Measurements from ENCODE around the gene BAZ2B.
"Not testable (repeated sequence)": the region's sequence is repeated elsewhere in the genome, so short reads cannot be mapped to it uniquely, and the experiment has no call there.

BAZ2B gene

DNA sequence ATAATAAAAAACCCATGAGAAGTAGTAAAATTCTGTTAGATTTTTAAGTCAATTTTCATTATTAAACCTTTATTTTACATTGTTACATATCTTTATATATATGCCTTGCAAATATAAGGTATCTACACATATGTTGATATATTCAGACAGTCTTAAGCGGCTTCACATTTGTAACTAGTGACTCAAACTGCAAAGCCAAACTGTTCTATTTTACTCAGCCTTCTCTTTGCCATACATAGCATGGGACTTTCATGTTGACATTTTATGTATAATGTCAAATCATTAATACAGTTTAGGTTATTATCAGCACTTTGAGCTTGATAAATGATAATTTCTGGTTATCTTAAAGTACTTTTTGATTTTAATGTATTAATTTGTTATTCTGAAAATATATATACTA, 204.9 kb downstream of the BAZ2B start:
- no peak for DNase-seq (ENCODE audit: low read depth in 2 of 2)

DNA sequence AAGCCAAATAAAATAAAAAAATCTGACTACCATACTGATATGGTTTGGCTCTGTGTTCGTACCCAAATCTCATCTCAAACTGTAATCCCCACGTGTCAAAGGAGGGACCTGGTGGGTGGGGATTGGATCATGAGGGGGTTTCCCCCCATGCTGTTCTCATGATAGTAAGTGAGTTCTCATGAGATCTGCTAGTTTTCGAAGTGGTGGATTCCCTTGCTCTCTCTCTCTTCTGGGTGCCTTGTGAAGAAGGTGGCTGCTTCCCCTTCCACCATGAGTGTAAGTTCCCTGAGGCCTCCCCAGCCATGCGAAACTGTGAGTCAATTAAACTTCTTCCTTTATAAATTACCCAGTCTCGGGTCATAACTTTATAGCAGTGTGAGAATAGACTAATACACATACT, 206.1 kb downstream of the BAZ2B start:
- DNase-seq (ENCODE audit: low read depth in 2 of 2): no peak

DNA sequence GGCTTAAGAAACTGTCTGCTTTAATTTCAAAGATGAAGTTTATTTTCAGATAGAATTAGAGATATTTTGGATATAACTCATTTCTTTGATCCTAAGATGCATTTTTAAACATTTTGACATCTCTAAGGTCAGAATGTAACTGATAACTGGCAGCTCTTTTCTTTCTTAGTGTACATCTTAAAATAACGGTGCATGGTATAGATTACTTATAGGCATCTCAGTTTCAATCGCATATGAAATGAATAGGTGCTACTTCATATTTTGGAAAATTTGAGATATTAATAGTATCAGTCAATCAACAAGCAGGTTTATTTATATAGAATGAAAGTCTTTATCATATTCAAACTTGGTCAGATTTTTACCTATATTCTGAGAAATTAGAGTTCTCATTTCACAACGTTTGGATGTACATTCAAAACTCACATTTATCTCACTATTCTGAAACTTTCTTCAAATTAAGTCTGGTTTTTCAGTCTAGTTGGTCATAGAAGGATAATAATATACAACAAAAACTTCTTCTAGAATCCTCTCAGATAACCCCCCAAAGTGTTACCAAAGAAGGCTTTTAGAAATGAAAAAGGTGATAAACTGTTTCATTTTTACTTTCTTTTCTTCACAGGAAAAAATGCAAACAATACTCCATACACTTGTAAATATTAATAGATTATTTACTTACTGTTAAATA, 207.1 kb downstream of the BAZ2B start:
- DNase-seq (ENCODE audit: low read depth in 2 of 2): no peak

DNA sequence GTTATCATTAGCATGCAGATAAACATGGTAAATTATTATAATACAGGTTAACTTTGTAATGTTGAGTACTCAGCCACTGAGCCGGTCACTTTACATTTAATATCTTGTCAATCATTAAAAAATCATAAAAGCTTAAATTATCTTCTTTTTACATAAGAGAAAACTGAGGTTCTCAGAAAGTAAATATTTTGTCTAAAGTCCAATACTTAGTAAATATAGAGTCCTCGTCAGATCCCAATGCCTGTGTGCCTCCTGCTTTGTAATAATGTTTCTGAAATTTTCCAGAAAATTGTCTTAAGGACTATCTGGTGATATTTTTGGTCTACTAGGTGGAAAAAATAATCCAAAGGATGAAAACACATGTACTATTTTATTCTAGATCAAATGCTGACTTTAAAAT, 213.6 kb downstream of the BAZ2B start:
- no peak for DNase-seq (ENCODE audit: low read depth in 2 of 2)

DNA sequence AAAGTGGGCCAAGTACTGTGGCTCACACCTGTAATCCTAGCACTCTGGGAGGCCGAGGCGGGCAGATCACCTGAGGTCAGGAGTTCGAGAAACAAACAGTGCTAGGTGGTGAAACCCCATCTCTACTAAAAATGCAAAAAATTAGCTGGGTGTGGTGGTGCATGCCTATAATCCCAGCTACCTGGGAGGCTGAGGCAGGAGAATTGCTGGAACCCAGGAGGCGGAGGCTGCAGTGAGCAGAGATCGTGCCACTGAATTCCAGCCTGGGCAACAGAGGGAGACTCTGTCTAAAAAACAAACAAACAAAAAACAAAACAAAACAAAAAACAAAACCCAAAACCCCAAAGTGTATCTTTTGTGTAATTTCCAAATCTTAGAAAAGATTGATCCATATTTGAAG, 214.2 kb downstream of the BAZ2B start:
- not testable (repeated sequence) for DNase-seq (ENCODE audit: low read depth in 2 of 2)

DNA sequence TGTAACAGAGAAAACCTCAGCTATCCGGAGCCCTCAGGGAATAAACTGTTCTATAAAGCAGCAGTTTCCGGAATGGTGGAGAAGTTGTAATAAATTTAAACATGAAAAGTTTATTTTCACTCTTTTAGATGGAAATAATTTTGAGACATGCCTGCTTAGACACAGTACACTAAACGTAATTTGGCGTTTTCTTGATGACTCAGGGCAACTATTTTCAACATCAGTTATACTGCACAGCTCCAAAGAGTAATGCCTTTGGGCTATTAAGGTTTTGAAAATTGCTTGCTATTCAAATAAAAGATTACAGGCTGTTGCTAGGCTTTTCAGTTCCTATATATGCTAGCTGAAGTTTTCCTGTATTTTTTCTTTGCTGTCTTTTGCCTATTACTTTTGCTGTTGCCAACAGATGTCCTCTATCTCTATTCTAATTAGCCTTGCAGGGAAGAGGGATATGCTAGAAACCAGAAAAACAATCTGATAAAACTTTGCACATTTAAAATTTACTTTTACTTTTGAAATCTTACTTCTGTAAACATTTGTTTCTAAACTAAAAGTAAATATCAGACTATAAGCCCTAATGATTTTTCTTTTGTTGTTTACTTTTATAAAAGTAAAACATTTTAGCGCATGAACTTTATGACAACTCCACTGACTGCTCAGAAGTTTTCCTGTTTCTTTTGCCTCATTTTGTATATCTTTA, 216.5 kb downstream of the BAZ2B start:
- no peak for DNase-seq (ENCODE audit: low read depth in 2 of 2)

DNA sequence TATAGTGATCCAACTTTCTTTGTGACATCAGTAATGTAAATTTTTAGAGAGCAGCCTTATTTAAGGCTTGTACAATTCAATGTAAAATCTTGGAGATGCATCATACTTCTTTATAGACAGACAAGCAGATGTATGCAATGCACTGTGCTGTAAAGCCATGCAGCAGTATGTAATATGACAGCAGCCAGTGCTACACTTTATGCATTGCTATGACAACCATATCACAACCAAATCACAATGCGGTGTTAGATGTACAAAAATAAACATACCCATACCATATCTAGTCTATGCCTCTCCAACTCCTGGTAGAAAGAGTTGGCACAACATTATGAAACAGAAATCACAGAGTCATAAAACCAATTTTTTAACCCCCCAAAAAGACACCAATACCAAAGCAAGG, 219.5 kb downstream of the BAZ2B start:
- no peak for DNase-seq (ENCODE audit: low read depth in 2 of 2)

DNA sequence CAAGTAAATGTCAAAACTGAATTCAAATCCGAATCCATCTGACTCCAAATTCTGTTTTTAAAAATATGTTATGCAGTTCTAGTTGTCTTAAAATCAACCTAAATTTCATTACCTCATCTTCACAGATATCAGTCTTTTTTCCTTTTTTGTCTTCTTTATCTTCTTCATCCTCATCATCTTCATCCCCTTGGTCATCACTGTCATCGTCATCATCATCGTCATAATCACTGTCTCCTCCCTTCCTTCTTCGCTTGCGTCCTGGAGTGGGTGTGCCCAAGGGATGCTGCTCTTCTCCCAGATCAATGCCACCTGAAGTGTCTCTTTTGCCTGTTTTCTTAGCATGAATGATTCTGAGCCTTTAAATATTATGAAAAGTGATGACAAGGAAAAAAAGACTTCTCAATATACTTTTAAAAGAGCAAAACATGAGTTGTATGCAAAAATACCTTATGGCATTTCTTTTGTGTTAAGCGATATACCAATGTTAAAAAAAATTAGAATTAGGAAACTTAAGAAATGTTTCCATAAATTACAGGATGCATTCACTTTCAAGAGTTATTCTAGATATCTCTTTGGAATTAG, 233.8 kb downstream of the BAZ2B start:
- no peak for DNase-seq (ENCODE audit: low read depth in 2 of 2)

DNA sequence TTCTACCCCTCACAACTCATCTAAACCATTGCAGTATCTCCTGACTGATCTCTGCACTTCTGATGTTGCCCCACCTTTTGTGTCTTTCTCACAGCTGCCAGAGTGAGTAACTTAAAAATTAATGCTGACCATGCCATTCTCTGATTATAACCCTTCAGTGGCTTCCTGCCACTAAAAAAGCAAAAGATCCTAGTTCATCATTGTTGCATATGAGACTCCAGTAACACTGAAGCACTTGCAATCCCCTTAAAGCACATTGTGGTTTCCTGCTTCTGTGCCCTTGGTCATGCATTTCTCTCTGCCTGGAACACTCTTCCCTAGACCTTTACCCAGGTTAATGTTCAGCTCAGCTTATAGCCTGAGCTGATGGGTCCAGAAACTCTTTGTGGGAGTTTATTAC, 234.8 kb downstream of the BAZ2B start:
- DNase-seq (ENCODE audit: low read depth in 2 of 2): no peak

DNA sequence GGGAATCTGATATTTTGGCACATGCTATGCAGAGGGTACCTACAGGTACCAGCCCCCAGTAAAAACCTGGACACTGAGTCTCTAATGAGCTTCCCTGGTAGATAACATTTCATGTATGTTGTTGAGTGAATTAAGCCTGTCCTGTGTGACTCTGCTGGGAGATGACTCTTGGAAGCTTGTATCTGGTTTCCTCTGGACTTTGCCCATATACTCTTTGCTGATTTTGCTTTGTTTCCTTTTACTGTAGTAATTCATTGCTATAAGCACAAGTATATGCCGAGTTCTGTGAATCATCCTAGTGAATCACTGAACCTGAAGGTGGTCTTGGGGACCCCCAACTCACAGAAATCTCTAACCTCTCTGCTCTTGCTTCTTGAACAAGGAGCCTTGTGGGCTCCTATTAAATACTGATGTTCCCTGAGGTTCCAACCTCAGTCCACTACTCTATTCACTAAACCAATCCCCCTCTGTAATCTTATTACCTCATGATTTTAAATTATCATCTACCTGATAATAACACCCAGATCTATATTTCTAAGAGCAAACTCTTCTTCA, 235.6 kb downstream of the BAZ2B start:
- DNase-seq (ENCODE audit: low read depth in 2 of 2): no peak

DNA sequence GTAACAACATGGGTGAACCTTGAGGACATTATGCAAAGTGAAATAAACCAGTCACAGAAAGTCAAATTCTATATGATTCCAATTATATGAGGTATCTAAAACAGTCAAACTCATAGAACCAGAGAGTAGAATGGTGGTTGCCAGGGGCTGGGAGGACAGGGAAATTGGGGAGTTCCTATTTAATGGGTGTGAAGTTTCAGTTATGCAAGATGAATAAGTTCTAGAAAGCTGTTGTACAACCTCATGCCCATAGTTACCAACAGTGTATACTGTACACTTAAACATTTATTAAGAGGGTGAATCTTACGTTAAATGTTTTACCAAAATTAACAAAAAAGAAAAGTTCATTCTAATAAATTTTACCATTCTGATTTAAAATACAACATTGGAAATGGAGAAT, 237.2 kb downstream of the BAZ2B start:
- no peak for DNase-seq (ENCODE audit: low read depth in 2 of 2)

DNA sequence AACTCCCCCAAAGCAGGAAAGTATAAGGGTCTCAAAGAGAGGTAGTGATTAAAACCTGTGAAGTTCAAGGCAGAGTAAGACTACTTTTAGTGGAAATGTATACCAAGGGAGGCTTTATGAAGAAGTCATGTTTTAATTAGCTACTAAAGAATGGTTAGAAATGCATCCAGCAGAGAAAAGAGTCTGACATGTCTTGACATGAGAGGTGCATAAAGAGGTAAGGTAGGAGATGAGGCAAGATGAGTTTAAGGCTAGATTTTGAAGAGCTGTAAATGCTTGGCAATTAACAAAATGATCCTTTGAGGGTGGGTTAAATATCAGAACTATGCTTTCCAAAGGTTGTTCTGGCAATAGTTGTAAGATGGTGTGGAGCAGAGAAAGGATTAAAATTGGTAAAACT, 241.1 kb downstream of the BAZ2B start:
- DNase-seq (ENCODE audit: low read depth in 2 of 2): no peak

DNA sequence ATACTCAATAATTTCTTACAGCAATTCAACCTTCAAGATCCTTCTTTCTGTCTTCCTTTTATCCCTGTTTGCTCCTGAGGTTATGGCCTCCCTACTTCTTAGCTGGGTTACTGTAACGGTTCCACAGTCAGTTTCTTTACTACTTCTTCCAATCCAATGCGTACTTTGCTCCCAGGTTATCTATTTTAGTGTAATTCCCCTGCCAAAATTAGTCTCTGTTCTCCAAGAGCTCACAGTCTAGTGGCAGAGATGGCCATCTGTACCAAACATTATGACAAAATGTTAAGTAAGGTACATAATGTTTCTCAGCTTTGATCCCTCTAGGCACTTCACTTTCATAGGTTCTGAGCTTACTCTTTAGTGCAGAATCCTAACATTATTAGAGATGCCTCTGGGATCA, 244.8 kb downstream of the BAZ2B start:
- DNase-seq (ENCODE audit: low read depth in 2 of 2): no peak

DNA sequence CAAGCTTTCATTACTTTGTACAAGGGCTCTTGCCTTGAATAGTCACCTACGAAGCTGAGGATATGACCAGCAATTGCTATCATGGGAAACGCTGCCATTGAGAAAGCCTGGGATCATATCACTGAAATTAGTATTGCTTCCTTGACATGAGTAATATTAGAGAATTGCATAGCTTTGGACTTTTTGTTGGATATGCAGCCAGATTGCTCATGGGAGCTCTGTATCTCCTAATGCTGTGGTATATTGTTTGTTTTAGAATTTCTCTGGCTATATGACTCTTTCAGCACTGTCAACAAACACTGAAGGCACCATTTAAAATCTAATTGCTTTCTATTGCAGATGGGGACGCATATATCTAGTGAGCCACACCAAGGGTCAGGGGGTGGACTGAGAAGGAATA, 249.8 kb downstream of the BAZ2B start:
- DNase-seq (ENCODE audit: low read depth in 2 of 2): no peak

DNA sequence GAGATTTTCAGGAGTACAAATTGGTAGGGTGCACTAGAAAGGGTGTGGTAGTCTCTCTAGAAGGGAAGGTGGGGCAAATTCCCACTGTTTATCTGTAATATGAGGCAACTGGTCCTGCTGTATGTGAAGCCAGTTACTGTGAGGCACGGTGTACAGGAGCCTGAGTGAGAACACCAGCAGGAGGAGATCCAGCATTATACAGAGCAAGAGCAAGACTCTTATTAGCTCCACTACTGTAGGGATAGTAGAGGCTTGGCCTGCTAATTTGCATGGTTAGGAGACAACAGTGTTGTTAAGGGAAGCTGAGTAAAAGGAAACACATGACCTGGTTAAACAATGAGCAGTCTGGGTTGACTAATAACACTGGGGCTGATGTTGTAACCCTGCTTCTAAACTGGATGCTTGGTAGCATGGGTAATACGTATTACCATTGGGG, 253.5 kb downstream of the BAZ2B start:
- no peak for DNase-seq (ENCODE audit: low read depth in 2 of 2)

DNA sequence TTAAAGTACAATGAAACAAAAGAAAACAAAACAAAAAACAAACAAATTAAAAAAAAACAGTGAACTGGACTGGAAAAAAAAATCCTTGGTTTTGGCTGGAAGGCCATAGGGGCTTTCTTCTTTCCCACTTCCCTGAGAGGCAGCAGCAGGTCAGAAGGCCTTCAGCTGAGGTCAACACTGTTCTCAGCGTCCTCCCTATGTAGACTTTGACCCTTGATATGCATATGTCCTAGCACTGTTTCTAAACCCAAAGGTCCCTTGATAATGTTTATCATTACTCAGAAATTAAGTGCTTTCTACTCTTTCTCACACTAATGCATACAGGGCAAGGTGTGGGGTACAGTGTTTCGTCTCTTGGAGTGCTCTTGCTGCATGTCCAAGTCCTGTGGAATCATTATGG, 254.3 kb downstream of the BAZ2B start:
- no peak for DNase-seq (ENCODE audit: low read depth in 2 of 2)

DNA sequence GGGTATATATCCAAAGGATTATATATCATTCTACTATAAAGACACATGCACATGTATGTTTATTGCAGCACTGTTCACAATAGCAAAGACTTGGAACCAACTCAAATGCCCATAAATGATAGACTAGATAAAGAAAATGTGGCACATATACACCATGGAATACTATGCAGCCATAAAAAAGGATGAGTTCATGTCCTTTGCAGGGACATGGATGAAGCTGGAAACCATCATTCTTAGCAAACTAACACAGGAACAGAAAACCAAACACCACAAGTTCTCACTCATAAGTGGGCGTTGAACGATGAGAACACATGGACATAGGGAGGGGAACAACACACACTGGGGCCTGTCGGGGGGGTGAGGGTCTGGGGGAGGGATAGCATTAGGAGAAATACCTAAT, 254.7 kb downstream of the BAZ2B start:
- DNase-seq (ENCODE audit: low read depth in 2 of 2): not testable (repeated sequence)

DNA sequence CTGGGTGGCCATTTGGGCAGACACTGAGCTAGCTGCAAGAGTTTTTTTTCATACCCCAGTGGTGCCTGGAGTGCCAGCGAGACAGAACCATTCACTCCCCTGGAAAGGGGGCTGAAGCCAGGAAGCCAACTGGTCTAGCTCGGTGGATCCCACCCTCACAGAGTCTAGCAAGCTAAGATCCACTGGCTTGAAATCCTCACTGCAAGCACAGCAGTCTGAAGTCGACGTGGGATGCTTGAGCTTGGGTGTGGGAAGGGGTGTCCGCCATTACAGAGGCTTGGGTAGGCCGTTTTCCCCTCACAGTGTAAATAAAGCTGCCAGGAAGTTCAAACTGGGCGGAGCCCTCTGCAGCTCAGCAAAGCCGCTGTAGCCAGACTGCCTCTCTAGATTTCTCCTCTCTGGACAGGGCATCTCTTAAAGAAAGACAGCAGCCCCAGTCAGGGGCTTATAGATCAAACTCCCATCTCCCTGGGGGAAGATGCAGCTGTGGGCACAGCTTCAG, 260.2 kb downstream of the BAZ2B start:
- no peak for DNase-seq (ENCODE audit: low read depth in 2 of 2)

DNA sequence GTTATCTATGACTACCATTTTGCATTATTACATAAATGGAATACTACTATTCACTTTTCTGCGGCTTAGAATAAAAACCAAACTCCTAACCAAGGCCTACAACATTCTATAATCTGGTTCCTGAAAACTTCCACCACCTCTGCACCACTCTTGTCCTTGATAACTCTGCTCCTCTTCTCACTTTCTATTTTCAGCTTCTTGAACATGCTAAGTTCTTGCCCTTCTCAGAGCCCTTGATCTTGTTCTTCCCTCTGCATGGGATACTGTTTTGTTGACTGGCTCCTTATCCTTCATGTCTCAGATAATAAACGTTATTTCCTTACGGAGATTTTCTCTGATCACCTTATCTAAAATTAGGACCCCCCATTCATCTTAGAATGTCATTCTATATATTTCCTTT, 264.4 kb downstream of the BAZ2B start:
- DNase-seq (ENCODE audit: low read depth in 2 of 2): no peak

DNA sequence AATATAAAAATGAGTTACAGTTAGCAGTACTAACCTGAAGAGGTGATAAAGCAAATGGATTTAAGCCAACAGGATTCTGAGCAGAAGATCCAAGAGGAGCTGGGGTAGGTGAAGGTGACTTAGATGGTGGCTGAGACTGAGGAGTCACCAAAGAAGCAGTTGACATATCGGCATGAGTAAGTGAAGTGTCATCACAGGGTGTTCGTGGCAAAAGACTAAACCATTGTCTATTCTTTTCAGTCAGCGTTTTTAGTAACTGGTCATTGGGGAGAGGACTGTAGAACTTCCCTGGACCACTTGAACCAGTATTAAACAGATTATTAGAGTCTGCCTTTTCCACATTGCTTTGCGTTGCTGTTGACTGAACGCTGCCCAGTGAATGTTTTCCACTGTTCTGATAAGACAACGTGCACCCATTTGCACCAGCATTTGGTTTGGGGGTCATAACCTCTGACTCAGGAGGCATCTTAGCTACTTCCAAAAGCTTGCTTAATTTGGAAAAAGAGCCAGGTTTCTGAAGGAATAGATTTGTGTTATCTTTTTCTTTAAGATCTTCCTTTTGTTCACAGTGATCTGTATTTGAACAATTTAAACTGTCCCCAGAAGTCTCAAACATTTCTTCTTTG, 266.6 kb downstream of the BAZ2B start:
- DNase-seq (ENCODE audit: low read depth in 2 of 2): no peak

DNA sequence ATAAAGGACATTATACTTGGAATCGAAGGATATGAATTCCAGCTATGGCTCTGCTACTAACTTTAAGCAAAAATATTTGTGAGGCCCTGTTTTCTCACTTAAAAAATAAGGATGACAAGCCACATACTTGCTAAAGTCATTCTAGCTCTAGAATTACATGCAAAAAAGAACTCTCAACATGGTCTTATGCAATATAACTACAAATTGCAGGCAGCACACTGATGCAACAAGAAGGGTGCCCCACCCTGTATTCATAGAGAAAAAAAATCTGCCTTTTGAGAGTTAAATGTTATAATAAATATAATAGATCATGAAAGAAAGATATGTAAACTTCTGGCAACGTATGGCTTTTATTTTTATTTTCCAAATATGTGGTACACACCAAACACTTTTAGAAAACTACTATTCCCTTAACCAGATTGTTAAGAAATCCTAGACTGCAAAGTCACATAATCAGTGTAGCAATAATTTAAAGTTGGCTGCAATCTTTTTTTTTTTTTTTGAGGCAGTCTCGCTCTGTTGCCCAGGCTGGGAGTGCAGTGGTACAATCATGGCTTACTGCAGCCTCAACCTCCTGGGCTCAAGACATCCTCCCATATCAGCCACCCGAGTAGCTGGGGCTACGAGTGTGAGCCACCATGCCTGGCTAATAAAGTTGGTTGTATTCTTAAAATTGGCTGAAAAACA, 289.6 kb downstream of the BAZ2B start:
- no peak for DNase-seq (ENCODE audit: low read depth in 2 of 2)

DNA sequence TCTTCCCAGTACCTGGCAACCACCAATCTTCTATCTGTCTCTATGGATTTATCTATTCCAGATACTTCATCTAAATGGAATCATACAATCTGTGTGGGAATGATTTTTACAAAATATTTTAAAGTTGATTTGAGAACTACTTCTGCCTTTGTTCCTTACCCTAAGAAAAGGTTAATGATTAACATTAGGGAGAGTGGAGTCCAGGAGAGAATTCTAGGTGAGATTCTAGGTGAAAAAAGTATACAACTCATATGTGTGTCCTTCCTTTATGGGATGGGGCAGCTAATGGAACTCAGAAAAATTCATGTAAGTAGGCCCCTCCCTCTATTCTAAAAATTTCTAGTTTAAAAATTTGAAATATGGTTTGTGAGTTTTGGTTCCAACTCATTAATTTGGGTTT, 293.9 kb downstream of the BAZ2B start:
- no peak for DNase-seq (ENCODE audit: low read depth in 2 of 2)

Measured in stimulated activated CD8-positive, alpha-beta memory T cell treated with anti-CD3 and anti-CD28 coated beads, Interleukin-2, amount 100 ng/mL, for 1 hour (primary cell).